SU-DHL-6 (cell line): ENCODE measurements around the gene MOB1A.

Experiments
- CTCF ChIP-seq: fragments of 200-600 bp; sonication (generic); IDR thresholded peaks from one replicate; pipeline ENCODE4 v1.5.1; 2017; ENCODE audit warnings: antibody characterized with exemption, mild to moderate bottlenecking, low read length, moderate library complexity; ENCODE audit not compliant: insufficient read depth, poor library complexity, severe bottlenecking
- EZH2phosphoT487 ChIP-seq: fragments of 200-600 bp; sonication (generic), shearing (Covaris generic); conservative IDR thresholded peaks from 2 replicates; pipeline ENCODE4 v1.6.1; 2018; ENCODE audit warnings: mild to moderate bottlenecking, antibody characterized with exemption, low read length, moderate library complexity, mixed read lengths

GRCh38 chr2:74186038-74186437 is 7.4 kb upstream of the MOB1A start:
- TF ChIP-seq EZH2phosphoT487 (no peak), CTCF (no peak)
